ENCODE data around the gene PNPLA6. TPM values are rescaled to one million over a fixed set of nuclear protein-coding genes. Genes with fewer than 3 reads are reported as not detected.

PNPLA6 gene
- total RNA-seq, 1 donor from 2014 or later, result 17.6 TPM

DNA sequence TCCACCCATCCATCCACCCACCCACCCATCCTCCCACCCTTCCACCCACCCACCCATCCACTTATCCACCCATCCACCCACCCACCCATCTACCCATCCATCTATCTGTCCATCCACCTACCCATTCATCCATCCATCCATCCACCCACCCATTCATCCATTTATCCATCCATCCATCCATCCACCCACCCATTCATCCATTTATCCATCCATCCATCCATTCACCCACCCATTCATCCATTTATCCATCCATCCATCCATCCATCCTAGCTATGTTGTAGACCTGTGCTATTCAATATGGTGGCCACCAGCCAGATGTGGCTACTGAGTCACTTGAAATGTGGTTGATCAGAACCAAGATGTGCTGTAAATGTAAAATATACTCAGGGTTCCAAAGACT, 65.2 kb downstream of the PNPLA6 start:
- no peak for DNase-seq

DNA sequence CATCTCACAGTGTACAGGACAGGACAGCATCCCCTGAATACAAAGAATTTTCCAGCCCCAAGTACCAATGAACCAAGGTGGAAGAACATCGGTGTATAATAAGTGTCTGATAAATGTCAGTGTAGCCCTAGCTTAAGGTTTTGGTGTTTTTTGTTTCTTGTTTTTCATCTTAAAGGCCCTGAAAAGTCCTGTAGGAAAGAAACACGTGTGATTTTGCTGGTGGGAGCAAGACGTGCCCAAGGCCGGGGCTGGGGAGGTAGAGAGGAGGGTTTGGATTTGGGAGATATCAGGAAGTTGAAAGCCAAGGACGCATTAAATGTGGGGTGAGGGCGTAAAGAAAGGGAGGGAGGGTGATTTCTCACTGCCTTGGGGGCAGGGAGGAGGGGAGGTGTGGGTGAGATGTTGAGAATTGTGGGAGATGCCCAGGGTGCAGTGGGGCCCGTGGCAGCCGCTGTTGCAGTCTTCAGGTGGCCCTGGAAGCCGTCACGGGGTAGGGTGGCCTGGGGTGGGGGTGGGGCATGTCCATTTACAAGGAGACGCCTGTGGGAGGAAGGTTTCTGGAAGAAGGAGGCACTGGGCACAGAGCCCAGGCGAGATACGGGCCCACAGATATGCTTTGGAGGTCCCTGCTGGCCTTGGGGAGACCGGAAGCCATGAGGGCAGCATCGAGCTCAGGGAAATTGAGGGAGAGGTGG, 66.9 kb downstream of the PNPLA6 start:
- no peak for DNase-seq

- no peak for DNase-seq
Observed at GRCh38 chr19:7602935-7603497, 67.5 kb downstream of the PNPLA6 start.

DNA sequence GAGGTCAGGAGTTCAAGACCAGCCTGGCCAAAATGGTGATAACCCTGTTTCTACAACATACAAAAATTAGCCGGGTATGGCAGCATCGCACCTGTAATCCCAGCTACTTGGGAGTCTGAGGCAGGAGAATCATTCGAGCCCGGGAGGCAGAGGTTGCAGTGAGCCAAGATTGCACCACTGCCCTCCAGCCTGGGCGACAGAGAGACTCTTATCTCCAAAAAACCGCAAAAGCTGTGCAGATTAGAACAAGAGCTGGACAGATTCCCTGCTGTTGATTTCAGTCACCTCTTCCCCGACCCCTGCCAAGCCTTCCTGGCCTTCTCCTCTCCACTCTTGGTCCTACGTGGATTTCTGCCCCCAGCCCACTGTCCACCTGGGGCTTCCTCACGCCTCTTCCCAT, 68.4 kb downstream of the PNPLA6 start:
- DNase-seq, result no peak

DNA sequence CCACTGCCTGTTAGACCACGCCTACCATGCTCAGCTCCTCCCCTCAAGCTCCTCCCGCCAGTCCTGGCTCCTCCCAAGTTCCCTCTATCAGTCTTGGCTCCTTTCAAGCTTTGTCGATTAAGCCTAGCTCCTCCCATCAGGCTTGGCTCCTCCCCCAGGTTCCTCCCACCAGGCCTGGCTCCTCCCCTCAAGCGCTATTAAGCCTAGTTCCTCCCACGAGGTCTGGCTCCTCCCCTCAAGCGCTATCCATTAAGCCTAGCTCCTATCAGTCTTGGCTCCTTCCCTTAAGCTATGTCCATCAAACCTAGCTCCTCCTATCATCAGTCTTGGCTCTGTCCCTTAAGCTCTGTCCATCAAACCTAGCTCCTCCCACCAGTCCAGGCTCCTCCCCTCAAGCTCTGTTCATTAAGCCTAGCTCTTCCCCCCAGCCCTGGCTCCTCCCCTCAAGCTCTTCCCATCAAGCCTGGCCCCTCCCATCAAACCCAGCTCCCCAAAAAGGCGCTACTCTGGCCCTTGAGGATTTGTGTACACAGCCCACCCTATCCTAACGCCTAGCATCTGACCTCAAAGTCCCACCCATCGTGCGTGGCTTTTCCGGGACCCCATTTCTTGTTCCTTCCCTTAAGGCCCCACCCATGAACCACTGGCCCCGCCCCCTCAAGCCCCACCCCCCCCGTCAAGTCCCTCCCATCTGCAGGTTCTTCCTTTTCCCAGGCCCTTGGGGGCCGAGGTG, 70.1 kb downstream of the PNPLA6 start:
- DNase-seq, result no peak

DNA sequence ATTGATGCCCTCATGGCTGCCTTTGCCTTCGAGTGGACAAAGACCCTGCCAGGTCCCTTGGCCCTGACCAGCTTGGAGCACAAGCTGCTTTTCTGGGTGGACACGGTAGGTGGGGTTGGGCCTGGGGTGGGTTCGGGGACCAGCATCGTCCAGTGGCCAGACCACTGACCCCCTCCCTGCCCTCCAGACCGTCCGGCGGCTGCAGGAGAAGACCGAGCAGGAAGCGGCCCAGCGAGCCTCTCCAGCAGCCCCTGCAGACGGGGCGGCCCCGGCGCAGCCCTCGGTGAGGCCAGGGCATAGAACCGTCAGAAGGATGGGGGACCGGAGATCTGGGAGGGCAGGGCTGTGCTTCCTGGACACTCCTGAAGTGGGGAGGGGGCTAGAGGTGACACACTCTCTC, 70.8 kb downstream of the PNPLA6 start:
- no peak for DNase-seq

DNA sequence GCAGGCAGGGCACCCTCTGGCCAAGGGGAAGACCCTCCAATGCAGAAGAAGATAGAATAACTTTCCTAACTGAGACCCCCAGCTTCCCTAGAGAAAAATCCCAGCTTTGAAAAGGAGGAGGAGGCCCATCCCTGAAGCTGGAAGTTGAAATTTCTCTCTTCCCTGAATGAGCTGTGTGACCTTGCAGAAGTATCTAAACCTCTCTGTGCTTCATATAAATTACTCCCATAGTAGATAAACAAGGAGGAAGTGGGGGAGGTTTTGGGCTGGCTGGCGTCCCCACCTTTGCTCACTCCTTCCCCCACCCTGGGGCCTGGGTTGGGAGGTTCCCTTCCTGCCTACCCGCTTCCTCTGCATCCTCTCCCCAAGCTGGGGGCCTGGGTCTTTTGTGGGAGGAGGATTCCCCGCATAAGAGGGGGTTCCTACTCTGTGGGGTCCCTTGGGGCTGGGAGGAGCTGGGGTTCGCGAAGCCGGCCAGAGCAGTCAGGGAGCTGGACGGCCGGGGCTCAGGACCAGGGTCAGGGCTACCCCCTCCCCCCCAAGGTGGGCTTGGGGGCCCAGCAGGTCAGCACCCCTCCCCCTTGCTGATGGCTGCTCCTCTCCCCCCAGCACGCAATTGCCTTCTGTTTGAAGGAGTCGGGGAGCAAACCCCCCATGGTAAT, 71.8 kb downstream of the PNPLA6 start:
- DNase-seq, result no peak

- DNase-seq, result no peak
Observed at GRCh38 chr19:7607874-7608560, 72.5 kb downstream of the PNPLA6 start.

DNA sequence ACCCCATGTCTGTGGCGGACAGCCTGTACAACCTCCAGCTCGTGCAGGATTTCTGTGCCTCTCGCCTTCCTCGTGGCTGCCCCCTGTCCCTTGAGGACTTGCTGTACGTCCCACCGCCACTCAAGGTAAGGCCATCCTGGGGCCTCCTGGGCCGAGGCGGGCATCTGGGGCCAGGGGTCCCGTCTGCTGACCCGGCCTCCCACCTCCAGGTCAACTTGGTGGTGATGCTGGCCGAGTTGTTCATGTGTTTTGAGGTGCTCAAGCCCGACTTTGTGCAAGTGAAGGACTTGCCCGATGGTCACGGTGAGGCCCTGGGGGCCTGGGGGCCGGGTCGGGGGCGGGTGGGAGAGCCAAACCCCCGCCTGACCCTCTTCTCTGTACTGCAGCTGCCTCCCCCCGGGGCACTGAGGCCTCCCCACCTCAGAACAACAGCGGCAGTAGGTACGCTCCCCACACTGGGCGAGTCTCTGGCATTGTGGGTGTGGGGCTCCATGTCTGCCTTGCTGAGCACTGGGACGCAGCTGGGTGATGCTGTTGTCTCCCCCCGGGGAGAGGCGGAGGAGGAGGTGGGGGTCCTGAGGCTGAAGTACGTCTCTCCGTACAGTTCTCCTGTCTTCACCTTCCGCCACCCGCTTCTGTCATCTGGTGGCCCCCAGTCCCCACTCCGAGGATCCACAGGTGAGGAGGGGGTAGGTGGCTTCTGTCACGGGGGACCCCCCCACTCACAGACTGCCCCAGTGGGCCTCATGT, 75.1 kb downstream of the PNPLA6 start:
- no peak for DNase-seq

Small RNAs within 50 kb of the gene (small RNA-seq; reads per million reads assigned to genes)
- gene AC008878.2 (ENCODE audit: low replicate concordance), result not detected

Other genes with a start within 250 kb of the PNPLA6 start
- 51.4 TPM for gene INSR, start 241.3 kb upstream of the PNPLA6 start, total RNA-seq
- gene ARHGEF18, start 186.8 kb upstream of the PNPLA6 start, total RNA-seq, result 17.9 TPM
- 1.1 TPM for gene PEX11G, start 46.7 kb upstream of the PNPLA6 start, total RNA-seq
- gene ZNF358, start 19.6 kb upstream of the PNPLA6 start, total RNA-seq, result 7.4 TPM
- gene MCOLN1, start 13.1 kb upstream of the PNPLA6 start, total RNA-seq, result 6.9 TPM
- 5.7 TPM for gene CAMSAP3, start 60.1 kb downstream of the PNPLA6 start, total RNA-seq
- gene XAB2, start 93.8 kb downstream of the PNPLA6 start, total RNA-seq, result 21.9 TPM
- 26.2 TPM for gene PET100, start 94.1 kb downstream of the PNPLA6 start, total RNA-seq
- not detected for gene PCP2, start 98.0 kb downstream of the PNPLA6 start, total RNA-seq
- gene STXBP2, start 101.4 kb downstream of the PNPLA6 start, total RNA-seq, result 25.1 TPM
- 8.5 TPM for gene RETN, start 133.3 kb downstream of the PNPLA6 start, total RNA-seq
- gene MCEMP1, start 141.4 kb downstream of the PNPLA6 start, total RNA-seq, result 0.79 TPM
- gene TRAPPC5, start 145.1 kb downstream of the PNPLA6 start, total RNA-seq, result 19.6 TPM
- 0.20 TPM for gene FCER2, start 166.4 kb downstream of the PNPLA6 start, total RNA-seq
- 0.20 TPM for gene CLEC4G, start 196.4 kb downstream of the PNPLA6 start, total RNA-seq
- 5.8 TPM for gene CD209, start 211.8 kb downstream of the PNPLA6 start, total RNA-seq
- 0.59 TPM for gene CLEC4M, start 227.5 kb downstream of the PNPLA6 start, total RNA-seq